ENCODE measurements around the gene MYO9A.
"Not testable (repeated sequence)": the region's sequence is repeated elsewhere in the genome, so short reads cannot be mapped to it uniquely, and the experiment has no call there.

Gene MYO9A

GRCh38 chr15:72053297-72053696, 64.7 kb downstream of the MYO9A start:
- H3K9me3 ChIP-seq (ENCODE audit: control insufficient read depth, insufficient read depth, low read depth, low read length); H3K4me1 ChIP-seq (ENCODE audit: control insufficient read depth, insufficient read depth, low read length); H3K27ac ChIP-seq (ENCODE audit: extremely low read depth, low read depth, low read length); POLR2A ChIA-PET; H3K36me3 ChIP-seq (ENCODE audit: control insufficient read depth in 2 of 2, insufficient read depth in 1 of 2, low read length in 2 of 2); CTCF ChIA-PET; H3K4me3 ChIP-seq (ENCODE audit: low read depth, low read length): not testable (repeated sequence)
- TF ChIP-seq ZNF146 (tag by site-specific recombination; IDR thresholded peaks at IDR 0.05) (peak; percentile 92), ZNF580 (tag by site-specific recombination; IDR thresholded peaks at IDR 0.05) (0 out of 2 replicates have a peak, but pooled peaks have one; percentile 36)

DNA sequence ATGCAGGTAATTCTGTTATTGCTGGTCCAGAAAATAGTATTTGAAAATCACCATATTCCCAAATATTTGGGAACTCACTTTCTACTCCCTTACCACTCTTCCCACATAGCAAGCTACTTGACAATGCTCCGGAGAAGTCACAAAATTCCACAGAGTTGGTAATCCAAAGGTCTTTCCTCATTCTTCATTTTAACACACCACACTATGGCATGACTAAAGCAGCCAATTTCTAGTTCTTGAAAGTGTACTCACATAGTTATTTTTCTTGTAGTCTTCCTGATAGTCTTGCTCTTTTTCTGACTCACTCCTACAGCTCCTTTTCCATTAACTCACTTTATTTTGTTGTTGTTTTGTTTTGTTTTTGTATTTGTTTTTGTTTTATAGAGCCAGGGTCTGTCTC, 67.2 kb downstream of the MYO9A start:
- Histone ChIP-seq H3K36me3 (ENCODE audit: control insufficient read depth in 2 of 2, insufficient read depth in 1 of 2, low read length in 2 of 2) (peaks cover 0 to 4% of the 10 kb centered on the region in 2 experiments; a peak in 1 of 3 replicates), H3K27ac (ENCODE audit: extremely low read depth, low read depth, low read length) (no peak overlapping the region), H3K9me3 (ENCODE audit: control insufficient read depth, insufficient read depth, low read depth, low read length) (no peaks in the 10 kb centered on the region), H3K4me3 (ENCODE audit: low read depth, low read length) (no peak overlapping the region), H3K4me1 (ENCODE audit: control insufficient read depth, insufficient read depth, low read length) (no peaks in the 10 kb centered on the region; the same call in 1 of the 2 replicates)
- ChIA-PET CTCF (interaction anchor here (0.7 kb wide), 1 partner anchor 106 kb away, joined by 3 read pairs; no protein-coding TSS in a partner anchor), POLR2A (no interaction called here)
- no peak for TF ChIP-seq ZNF202 (tag by site-specific recombination; IDR thresholded peaks at IDR 0.05; ENCODE audit: borderline replicate concordance)
- no peak for TF ChIP-seq ZNF26 (tag by site-specific recombination; IDR thresholded peaks at IDR 0.05)
- no peak for TF ChIP-seq ZNF23 (tag by site-specific recombination; IDR thresholded peaks at IDR 0.05; ENCODE audit: borderline replicate concordance)
- TF ChIP-seq PRDM1 (tag by site-specific recombination; IDR thresholded peaks at IDR 0.05), result no peak
- no peak for TF ChIP-seq ZNF37A (tag by site-specific recombination; IDR thresholded peaks at IDR 0.05)
- TF ChIP-seq ZBTB48 (tag by site-specific recombination; IDR thresholded peaks at IDR 0.05), result no peak
- no peak for TF ChIP-seq IKZF3 (tag by site-specific recombination; IDR thresholded peaks at IDR 0.05)
- TF ChIP-seq KLF17 (tag by site-specific recombination; IDR thresholded peaks at IDR 0.05), result no peak
- TF ChIP-seq ZFP69B (tag by site-specific recombination; IDR thresholded peaks at IDR 0.05), result no peak

DNA sequence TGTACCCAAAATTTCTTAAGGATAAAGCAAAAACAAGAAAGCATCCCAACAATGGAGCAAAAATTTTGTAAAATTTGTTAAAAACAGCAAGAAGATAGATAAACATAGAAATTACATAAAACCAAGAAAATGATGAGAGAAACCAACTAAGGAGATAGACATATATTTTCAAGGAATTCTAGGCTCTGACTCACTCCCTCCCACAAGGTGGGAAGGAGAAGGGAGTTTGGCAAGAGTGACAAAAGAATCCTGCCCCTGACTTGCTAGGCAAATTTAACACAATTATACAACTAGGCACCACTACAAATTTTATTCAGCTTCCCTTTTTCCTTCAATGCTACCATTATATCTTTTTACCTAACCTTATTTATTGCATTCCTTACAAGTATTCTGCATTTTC, 70.9 kb downstream of the MYO9A start:
- Histone ChIP-seq H3K27ac (ENCODE audit: extremely low read depth, low read depth, low read length) (no peak overlapping the region), H3K4me3 (ENCODE audit: low read depth, low read length) (no peak overlapping the region), H3K4me1 (ENCODE audit: control insufficient read depth, insufficient read depth, low read length) (no peaks in the 10 kb centered on the region; the same call in 1 of the 2 replicates), H3K36me3 (ENCODE audit: control insufficient read depth in 2 of 2, insufficient read depth in 1 of 2, low read length in 2 of 2) (peaks cover 0 to 4% of the 10 kb centered on the region in 2 experiments; a peak in 2 of 3 replicates), H3K9me3 (ENCODE audit: control insufficient read depth, insufficient read depth, low read depth, low read length) (no peaks in the 10 kb centered on the region)
- ChIA-PET CTCF (no interaction called here), POLR2A (no interaction called here)
- TF ChIP-seq ZNF513 (tag by site-specific recombination; IDR thresholded peaks at IDR 0.05) (no peak), ZNF335 (tag by site-specific recombination; conservative IDR thresholded peaks at IDR 0.05) (no peak), ZNF843 (tag by site-specific recombination; IDR thresholded peaks at IDR 0.05) (no peak), ZNF140 (tag by site-specific recombination; IDR thresholded peaks at IDR 0.05) (no peak), PRDM2 (tag by site-specific recombination; IDR thresholded peaks at IDR 0.05; ENCODE audit: borderline replicate concordance) (no peak), ZNF701 (tag by site-specific recombination; IDR thresholded peaks at IDR 0.05) (no peak), ZNF837 (tag by site-specific recombination; IDR thresholded peaks at IDR 0.05) (no peak), FEZF1 (tag by site-specific recombination; IDR thresholded peaks at IDR 0.05) (no peak), ZNF610 (tag by site-specific recombination; IDR thresholded peaks at IDR 0.05; ENCODE audit: borderline replicate concordance) (no peak), ZNF423 (tag by site-specific recombination; IDR thresholded peaks at IDR 0.05) (no peak), ZNF560 (tag by site-specific recombination; IDR thresholded peaks at IDR 0.05; ENCODE audit: borderline replicate concordance) (no peak), OSR2 (tag by site-specific recombination; IDR thresholded peaks at IDR 0.05) (no peak)
